Spinal cord (tissue), 10 donors: ENCODE data around the gene SEBOX. TPM values are rescaled to one million over a fixed set of nuclear protein-coding genes. Genes with fewer than 3 reads are reported as not detected.
A peak's percentile ranks its signal among the peaks of the same experiment; 100 is the strongest.

Source experiments
- DNase-seq, 6 donors: peaks; one replicate each; pipeline versions ENCODE4 v3.0.0 to v3.0.0-alpha.2; 2013 to 2015; ENCODE audit warnings: low spot score in 6 of 6, low read depth in 4 of 6
- H3K27ac ChIP-seq: one replicate; pipeline ENCODE4 v1.5.1; 2013; ENCODE audit warnings: low read depth, low read length, control low read depth
- H3K27me3 ChIP-seq: one replicate; pipeline ENCODE4 v1.6.1; 2013; ENCODE audit warnings: low read length; ENCODE audit not compliant: control insufficient read depth, insufficient read depth
- H3K36me3 ChIP-seq: one replicate; pipeline ENCODE4 v1.6.1; 2013; ENCODE audit warnings: low read length; ENCODE audit not compliant: control insufficient read depth, insufficient read depth
- H3K4me1 ChIP-seq: one replicate; pipeline ENCODE4 v1.6.1; 2013; ENCODE audit warnings: low read length; ENCODE audit not compliant: control insufficient read depth, insufficient read depth
- H3K4me3 ChIP-seq: one replicate; pipeline ENCODE4 v1.5.1; 2013; ENCODE audit warnings: low read depth, low read length, control low read depth
- H3K9me3 ChIP-seq: one replicate; pipeline ENCODE4 v1.6.1; 2013; ENCODE audit warnings: low read length; ENCODE audit not compliant: control insufficient read depth, insufficient read depth
- WGBS: methylation state at CpG from one replicate; pipeline ENCODE4 v1.1.5; 2013; ENCODE audit warnings: missing lambda C conversion rate; ENCODE audit not compliant: insufficient coverage; 5-methylcytosine and 5-hydroxymethylcytosine counted together
- polyA plus RNA-seq, 2 donors: library from polyadenylated mRNA; unstranded; fragments of 120-200 nt; gene quantifications; one replicate each; pipeline ENCODE4 v1.2.1, GENCODE V29; 2013; ENCODE audit not compliant: insufficient read length in 2 of 2
- total RNA-seq, 2 donors: library from RNA; depleted of rRNA in 1 of 2; stranded (reverse); fragments of 120-200 nt in 1 of 2; fragments of >200 nt in 1 of 2; gene quantifications; one replicate each; pipeline versions ENCODE4 v1.2.3 to v1.2.4, GENCODE V29; 2013 to 2014
- donor health status: healthy.

The SEBOX gene
- total and polyA plus RNA-seq, 4 donors = 0.32 TPM; not detected in 3

DNA sequence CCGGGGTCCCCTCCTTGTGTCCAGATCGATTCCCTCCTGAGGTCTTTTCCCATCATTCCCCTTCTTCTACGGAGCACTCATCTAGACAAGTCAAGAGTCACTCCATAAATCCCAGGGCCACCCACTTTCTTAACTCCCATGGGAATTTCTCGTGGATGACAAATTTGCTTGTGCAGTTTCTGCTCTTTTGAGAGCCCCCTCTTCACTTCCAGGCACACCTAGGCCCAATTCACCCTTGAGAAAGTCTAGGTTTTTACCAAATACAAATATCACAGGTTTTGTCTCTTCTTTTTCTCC is 7.2 kb downstream of the SEBOX start:
- Histone ChIP-seq H3K36me3 (peaks cover 54% of the 10 kb centered on the region), H3K4me3 (peak overlapping the region; percentile 80), H3K4me1 (peaks cover 7% of the 10 kb centered on the region), H3K9me3 (no peaks in the 10 kb centered on the region), H3K27ac (no peak overlapping the region), H3K27me3 (no peaks in the 10 kb centered on the region)
- WGBS = 3% methylated on average over 4 of the region's 4 CpGs
- no peak for DNase-seq

- Histone ChIP-seq H3K4me1 (peaks cover 7% of the 10 kb centered on the region), H3K27me3 (no peaks in the 10 kb centered on the region), H3K36me3 (peaks cover 55% of the 10 kb centered on the region), H3K4me3 (peak within 1 kb of the TSS; percentile 80), H3K27ac (no peak within 1 kb of the TSS), H3K9me3 (no peaks in the 10 kb centered on the region)
- 0% methylated on average over 80 of the region's 80 CpGs for WGBS
- DNase-seq = peak; percentile 87 to 98 (median 92)
Observed at GRCh38 chr17:28357061-28357900, 7.7 kb downstream of the SEBOX start, which contains the start of gene POLDIP2. POLDIP2 (minus strand) TSS chr17:28357527; CDS start chr17:28357448, 79 bp downstream.

DNA sequence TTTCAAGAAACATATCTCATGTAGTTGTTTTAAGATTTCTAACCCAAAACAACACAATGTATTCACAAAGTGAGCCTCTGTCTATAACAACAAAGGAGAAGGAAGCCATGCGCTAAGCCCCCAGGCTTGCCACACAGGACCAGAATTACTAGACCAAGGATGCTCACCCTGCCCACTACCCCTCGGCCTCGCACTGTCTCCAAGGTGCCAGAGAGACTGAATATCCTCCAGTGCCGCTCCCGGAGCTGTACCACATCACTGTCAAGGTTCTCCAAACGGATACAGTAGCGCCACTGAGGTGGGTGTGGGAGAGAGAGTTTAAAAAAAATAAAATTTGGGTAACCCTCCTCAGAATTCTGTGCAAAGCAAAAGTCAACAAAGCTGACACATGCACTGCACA is 14.7 kb downstream of the SEBOX start:
- DNase-seq = no peak
- peaks cover 85% of the 10 kb centered on the region for H3K36me3 ChIP-seq
- 100% methylated on average over 6 of the region's 7 CpGs for WGBS
- H3K4me3 ChIP-seq = no peak overlapping the region
- H3K27me3 ChIP-seq = no peaks in the 10 kb centered on the region
- H3K9me3 ChIP-seq = no peaks in the 10 kb centered on the region
- peaks cover 5% of the 10 kb centered on the region for H3K4me1 ChIP-seq
- H3K27ac ChIP-seq = no peak overlapping the region

DNA sequence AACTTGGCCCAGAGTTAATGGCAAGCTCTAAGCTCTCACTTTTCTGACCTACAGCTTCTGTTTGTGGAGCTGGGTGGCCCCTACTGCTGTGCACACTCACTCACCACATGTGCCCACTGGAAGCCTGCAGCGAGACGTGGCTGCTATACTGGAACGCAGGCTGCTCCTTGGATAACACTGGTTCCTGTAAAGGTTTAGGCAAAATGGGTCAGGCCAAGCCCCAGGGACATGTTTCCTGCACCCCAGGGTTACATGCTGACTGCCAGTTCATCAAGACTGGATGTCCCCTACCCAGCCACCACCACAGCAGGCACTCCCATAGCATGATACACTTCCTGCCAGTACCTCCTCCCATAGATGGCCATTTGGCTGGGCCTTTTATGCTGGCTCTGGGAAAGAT is 16.0 kb downstream of the SEBOX start:
- no peaks in the 10 kb centered on the region for H3K9me3 ChIP-seq
- H3K36me3 ChIP-seq = peaks cover 86% of the 10 kb centered on the region
- peaks cover 5% of the 10 kb centered on the region for H3K4me1 ChIP-seq
- H3K27me3 ChIP-seq = no peaks in the 10 kb centered on the region
- no peak for DNase-seq
- no peak overlapping the region for H3K27ac ChIP-seq
- 74% methylated on average over 3 of the region's 3 CpGs for WGBS
- no peak overlapping the region for H3K4me3 ChIP-seq

GRCh38 chr17:28347261-28347891 is 17.6 kb downstream of the SEBOX start:
- H3K27me3 ChIP-seq = no peaks in the 10 kb centered on the region
- peaks cover 87% of the 10 kb centered on the region for H3K36me3 ChIP-seq
- no peaks in the 10 kb centered on the region for H3K9me3 ChIP-seq
- no peak for DNase-seq
- no peak overlapping the region for H3K4me3 ChIP-seq
- no peak overlapping the region for H3K27ac ChIP-seq
- WGBS = 94% methylated on average over 8 of the region's 8 CpGs
- H3K4me1 ChIP-seq = peaks cover 5% of the 10 kb centered on the region

GRCh38 chr17:28346746-28347246 is 18.2 kb downstream of the SEBOX start:
- Histone ChIP-seq H3K4me3 (no peak overlapping the region), H3K27me3 (no peaks in the 10 kb centered on the region), H3K27ac (no peak overlapping the region), H3K36me3 (peaks cover 87% of the 10 kb centered on the region), H3K9me3 (no peaks in the 10 kb centered on the region), H3K4me1 (peaks cover 5% of the 10 kb centered on the region)
- no peak for DNase-seq
- WGBS = 80% methylated on average over 1 of the region's 7 CpGs

- Histone ChIP-seq H3K27me3 (no peaks in the 10 kb centered on the region), H3K36me3 (peaks cover 87% of the 10 kb centered on the region), H3K9me3 (no peaks in the 10 kb centered on the region), H3K4me3 (no peak overlapping the region), H3K27ac (peak overlapping the region; percentile 4), H3K4me1 (peaks cover 5% of the 10 kb centered on the region)
- no peak for DNase-seq
- 20% methylated on average over 1 of the region's 2 CpGs for WGBS
Observed at GRCh38 chr17:28346199-28346580, 18.8 kb downstream of the SEBOX start.

DNA sequence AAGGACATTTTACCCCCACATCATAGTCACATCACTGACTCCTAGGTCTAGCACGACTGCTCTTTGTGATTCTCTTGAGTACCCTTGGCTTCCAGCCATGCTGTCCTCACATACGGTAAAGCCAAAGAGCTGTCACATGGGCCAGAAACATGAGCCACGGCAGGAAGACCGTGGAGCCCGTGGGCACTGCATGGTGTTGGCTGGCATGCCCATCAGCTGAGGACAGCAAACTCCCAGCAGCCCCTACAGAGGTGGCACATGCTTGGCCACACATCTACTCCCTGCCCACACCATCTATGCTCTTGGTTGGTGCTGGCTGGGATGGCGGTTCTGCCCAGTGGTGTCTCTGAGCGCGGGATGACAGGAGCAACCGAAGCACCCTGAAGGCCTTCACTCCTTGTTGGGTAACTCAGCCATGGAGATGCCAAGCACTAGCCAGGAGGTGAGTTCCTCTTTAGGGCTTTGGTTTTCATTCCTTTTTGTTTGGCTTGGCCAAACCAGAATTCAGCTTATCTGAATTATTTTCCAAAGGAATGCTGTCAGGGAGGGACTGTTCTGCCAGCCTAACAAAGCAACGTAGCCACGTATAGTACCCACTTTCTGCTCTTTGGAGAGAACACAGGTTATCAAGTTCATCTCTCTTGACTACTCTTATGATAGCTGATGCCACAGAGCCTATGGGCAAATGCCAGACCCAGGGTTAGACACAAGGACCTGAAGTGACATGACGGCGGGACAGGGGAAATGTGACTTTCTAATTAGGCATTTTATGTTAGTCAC is 19.4 kb downstream of the SEBOX start:
- H3K9me3 ChIP-seq = no peaks in the 10 kb centered on the region
- peak overlapping the region; percentile 4 for H3K27ac ChIP-seq
- 70% methylated on average over 12 of the region's 13 CpGs for WGBS

DNA sequence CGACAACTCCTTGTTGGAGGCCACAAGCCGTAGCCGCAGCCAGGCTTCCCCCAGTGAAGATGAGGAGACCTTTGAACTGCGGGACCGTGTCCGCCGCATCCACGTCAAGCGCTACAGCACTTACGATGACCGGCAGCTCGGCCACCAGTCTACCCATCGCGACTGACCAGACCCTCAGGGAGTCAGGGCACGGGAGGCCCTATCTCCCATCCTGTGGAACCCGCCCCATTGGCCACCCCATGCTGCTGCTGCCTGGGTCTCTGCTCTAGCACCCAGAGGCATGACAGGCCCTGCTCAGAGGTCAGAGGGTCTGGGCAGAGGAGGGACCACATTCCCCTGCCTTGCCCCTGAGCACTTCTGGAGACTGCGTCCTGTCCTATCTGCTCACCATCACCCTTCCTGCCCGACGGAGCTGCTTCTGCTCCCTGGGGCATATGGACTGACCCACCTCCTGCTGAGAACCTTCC is 20.5 kb downstream of the SEBOX start:
- H3K9me3 ChIP-seq = no peaks in the 10 kb centered on the region
- H3K4me3 ChIP-seq = no peak overlapping the region
- peaks cover 93% of the 10 kb centered on the region for H3K36me3 ChIP-seq
- no peak for DNase-seq
- WGBS = 94% methylated on average over 19 of the region's 19 CpGs
- peaks cover 5% of the 10 kb centered on the region for H3K4me1 ChIP-seq
- H3K27ac ChIP-seq = no peak overlapping the region
- no peaks in the 10 kb centered on the region for H3K27me3 ChIP-seq

More for the DNA sequence above, 19.4 kb downstream of the SEBOX start:
- peaks cover 5% of the 10 kb centered on the region for H3K4me1 ChIP-seq
- peaks cover 87% of the 10 kb centered on the region for H3K36me3 ChIP-seq
- peak in 1 of 6 donors; percentile 37 for DNase-seq
- no peak overlapping the region for H3K4me3 ChIP-seq
- no peaks in the 10 kb centered on the region for H3K27me3 ChIP-seq
